ENCODE measurements around the gene TNNT2.

TNNT2 gene

DNA sequence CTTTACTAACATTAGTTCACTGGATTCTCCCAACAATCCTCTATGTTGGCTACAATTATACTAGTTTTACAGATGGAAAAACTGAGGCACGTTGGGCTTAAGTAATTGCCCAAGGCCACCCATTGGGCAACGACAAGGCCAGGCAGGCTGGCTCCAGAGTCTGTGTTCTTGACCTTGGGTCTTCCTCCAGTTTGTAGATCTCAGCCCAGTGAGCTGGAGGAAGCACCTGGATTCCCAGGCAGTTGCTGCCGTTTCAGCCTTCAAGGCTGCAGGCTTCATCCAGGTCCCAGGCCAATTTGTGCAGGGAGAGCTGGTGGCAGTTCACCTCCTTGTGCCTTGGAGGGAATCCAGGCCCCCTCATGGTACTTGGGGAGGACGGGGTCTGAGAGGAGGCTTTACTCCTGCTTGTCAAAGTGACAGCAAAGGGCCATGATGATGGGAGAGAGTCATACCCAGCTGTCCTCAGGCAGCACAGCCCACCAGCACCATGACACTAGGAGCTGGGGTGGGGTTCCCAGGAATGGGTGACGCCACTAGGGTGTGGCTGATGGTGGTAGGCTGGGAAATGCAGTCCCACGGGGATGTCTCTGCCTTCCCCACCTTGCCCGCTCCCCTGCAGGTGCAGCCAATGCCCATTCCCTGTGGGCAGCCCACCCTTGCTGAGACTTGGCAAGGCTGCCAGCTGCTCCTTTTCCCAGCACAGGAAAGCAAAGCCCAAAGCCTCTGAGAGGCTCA is 67.1 kb downstream of the TNNT2 start:
- DNase-seq, result no peak

DNA sequence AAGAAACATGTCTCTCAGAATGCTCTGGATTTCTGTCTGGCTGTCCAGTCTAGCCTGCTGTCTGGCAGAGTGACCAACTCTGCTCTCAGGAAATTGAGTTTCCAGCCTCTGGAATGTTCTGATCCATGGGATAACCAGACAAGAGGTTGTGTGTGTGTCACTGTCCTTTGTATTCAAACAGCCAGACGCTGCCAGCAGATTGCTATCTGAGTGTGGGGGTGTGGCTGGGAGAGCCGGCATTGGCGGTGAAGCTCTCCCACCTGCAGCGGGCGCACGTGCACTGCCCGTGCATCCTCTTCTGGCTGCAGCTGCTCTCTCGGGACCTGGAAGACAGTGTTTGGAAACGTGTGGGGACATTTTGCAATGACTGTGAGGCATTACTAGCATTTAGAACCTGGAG is 68.1 kb downstream of the TNNT2 start:
- no peak for DNase-seq
